HG02798 (cell line): ENCODE data around the gene RGL1.
A peak's percentile ranks its signal among the peaks of the same experiment; 100 is the strongest.

Experiments used
- ATAC-seq: cut with Tn5 transposase; IDR thresholded peaks from one replicate; pipeline ENCODE4 v1.9.1; 2021; ENCODE audit warnings: mild to moderate bottlenecking; ENCODE audit not compliant: unreplicated experiment, poor library complexity

RGL1 gene

GRCh38 chr1:183817576-183818288, 12.8 kb downstream of the RGL1 start:
- ATAC-seq = no peak

- ATAC-seq = no peak
Observed at GRCh38 chr1:183819059-183819458, 14.1 kb downstream of the RGL1 start.

- no peak for ATAC-seq
Observed at GRCh38 chr1:183821309-183821888, 16.5 kb downstream of the RGL1 start.

- ATAC-seq = no peak
Observed at GRCh38 chr1:183821889-183822611, 17.1 kb downstream of the RGL1 start.

- ATAC-seq = no peak
Observed at GRCh38 chr1:183824291-183824690, 19.4 kb downstream of the RGL1 start.

GRCh38 chr1:183827801-183828200, 22.9 kb downstream of the RGL1 start:
- no peak for ATAC-seq

GRCh38 chr1:183830389-183830788, 25.5 kb downstream of the RGL1 start:
- ATAC-seq = no peak

- ATAC-seq = no peak
Observed at GRCh38 chr1:183831311-183831710, 26.4 kb downstream of the RGL1 start.

- no peak for ATAC-seq
Observed at GRCh38 chr1:183832459-183832858, 27.5 kb downstream of the RGL1 start.

- no peak for ATAC-seq
Observed at GRCh38 chr1:183834568-183834967, 29.6 kb downstream of the RGL1 start.

- ATAC-seq = no peak
Observed at GRCh38 chr1:183836598-183836997, 31.7 kb downstream of the RGL1 start.

- no peak for ATAC-seq
Observed at GRCh38 chr1:183837062-183837461, 32.1 kb downstream of the RGL1 start.

- ATAC-seq = no peak
Observed at GRCh38 chr1:183838221-183838620, 33.3 kb downstream of the RGL1 start.

- no peak for ATAC-seq
Observed at GRCh38 chr1:183840140-183840539, 35.2 kb downstream of the RGL1 start.

- peak; percentile 48 for ATAC-seq
Observed at GRCh38 chr1:183841550-183841949, 36.6 kb downstream of the RGL1 start.

- ATAC-seq = peak; percentile 91
Observed at GRCh38 chr1:183841950-183842794, 37.3 kb downstream of the RGL1 start.

- ATAC-seq = peak; percentile 50
Observed at GRCh38 chr1:183842795-183843144, 37.9 kb downstream of the RGL1 start.

GRCh38 chr1:183844806-183845205, 39.9 kb downstream of the RGL1 start:
- ATAC-seq = no peak

GRCh38 chr1:183845681-183846080, 40.8 kb downstream of the RGL1 start:
- ATAC-seq = no peak

- ATAC-seq = no peak
Observed at GRCh38 chr1:183847641-183848040, 42.7 kb downstream of the RGL1 start.

- no peak for ATAC-seq
Observed at GRCh38 chr1:183850852-183851251, 45.9 kb downstream of the RGL1 start.
